Smooth muscle cell (in vitro differentiated cells): ENCODE measurements around the gene IL6R. TPM values are rescaled to one million over a fixed set of nuclear protein-coding genes. Genes with fewer than 3 reads are reported as not detected.
A peak's percentile ranks its signal among the peaks of the same experiment; 100 is the strongest.

Source experiments
- DNase-seq: peaks from one replicate; lab custom pipeline; 2025; ENCODE audit not compliant: unreplicated experiment; lab: John Stamatoyannopoulos, UW
- H2AFZ ChIP-seq: fragments of 200-600 bp; sonication (generic); 2 replicates; pipeline ENCODE4 v1.6.0; 2016; ENCODE audit warnings: antibody characterized with exemption, low read depth, mild to moderate bottlenecking
- H3F3A ChIP-seq: fragments of 200-600 bp; sonication (generic); 2 replicates; pipeline ENCODE4 v1.6.0; 2017; ENCODE audit warnings: antibody characterized with exemption, low read depth
- H3K27ac ChIP-seq: fragments of 200-600 bp; sonication (generic); 2 replicates; pipeline ENCODE4 v1.5.1; 2016; ENCODE audit warnings: low read depth, mild to moderate bottlenecking
- H3K27me3 ChIP-seq: fragments of 200-600 bp; sonication (generic); 2 replicates; pipeline ENCODE4 v1.6.1; 2016; ENCODE audit warnings: low read depth, mild to moderate bottlenecking
- H3K36me3 ChIP-seq: fragments of 200-600 bp; sonication (generic); 2 replicates; pipeline ENCODE4 v1.5.1; 2016; ENCODE audit warnings: low read depth
- H3K4me1 ChIP-seq: fragments of 200-600 bp; sonication (generic); 2 replicates; pipeline ENCODE4 v1.5.1; 2016; ENCODE audit warnings: low read depth
- H3K4me2 ChIP-seq: fragments of 200-600 bp; sonication (generic); 2 replicates; pipeline ENCODE4 v1.6.0; 2016; ENCODE audit warnings: mild to moderate bottlenecking
- H3K4me3 ChIP-seq: fragments of 200-600 bp; sonication (generic); 2 replicates; pipeline ENCODE4 v1.5.1; 2016; ENCODE audit warnings: mild to moderate bottlenecking
- H3K79me2 ChIP-seq: fragments of 200-600 bp; sonication (generic); 2 replicates; pipeline ENCODE4 v1.6.0; 2016; ENCODE audit warnings: low read depth, mild to moderate bottlenecking
- H3K9ac ChIP-seq: fragments of 200-600 bp; sonication (generic); 2 replicates; pipeline ENCODE4 v1.6.0; 2016; ENCODE audit warnings: low read depth
- H3K9me3 ChIP-seq: fragments of 200-600 bp; sonication (generic); replicated peaks from 2 replicates; pipeline ENCODE4 v1.5.1; 2016; ENCODE audit warnings: low read depth
- H4K20me1 ChIP-seq: fragments of 200-600 bp; sonication (generic); 2 replicates; pipeline ENCODE4 v1.6.0; 2016; ENCODE audit warnings: low read depth
- WGBS: methylation state at CpG from one replicate; pipeline ENCODE4 v1.1.7; 2016; ENCODE audit warnings: low lambda C conversion rate; 5-methylcytosine and 5-hydroxymethylcytosine counted together
- polyA plus RNA-seq: library from polyadenylated mRNA; unstranded; fragments of >200 nt; fragmentation: Nextera tagmentation; extraction: Ambion mirVana; gene quantifications from 2 replicates; pipeline ENCODE4 v1.2.1, GENCODE V29; 2016
- total RNA-seq: library from RNA; depleted of rRNA; stranded (reverse); fragments of >200 nt; gene quantifications from 2 replicates; pipeline ENCODE4 v1.2.3, GENCODE V29; 2014
- TF ChIP-seq, protein P1 (sequence below): fragments of 200-600 bp; sonication (generic); IDR thresholded peaks from 2 replicates; pipeline ENCODE4 v1.5.1; 2017; ENCODE audit warnings: borderline replicate concordance, mild to moderate bottlenecking, antibody characterized with exemption; ENCODE audit not compliant: insufficient read depth, poor library complexity, severe bottlenecking

Gene IL6R
- total and polyA plus RNA-seq, 2 experiments from 2014 or later: 1.8 to 1.9 TPM

GRCh38 chr1:154471304-154471703 is 66.2 kb downstream of the IL6R start:
- Histone ChIP-seq H3K4me1 (no peaks in the 10 kb centered on the region), H3K4me2 (no peak overlapping the region), H3K27me3 (no peaks in the 10 kb centered on the region), H3F3A (no peaks in the 10 kb centered on the region), H2AFZ (no peak overlapping the region), H3K9ac (no peak overlapping the region), H3K27ac (no peak overlapping the region), H3K9me3 (no peaks in the 10 kb centered on the region), H4K20me1 (no peaks in the 10 kb centered on the region), H3K4me3 (no peak overlapping the region), H3K36me3 (no peaks in the 10 kb centered on the region), H3K79me2 (no peaks in the 10 kb centered on the region)
- TF ChIP-seq, protein P1, sequence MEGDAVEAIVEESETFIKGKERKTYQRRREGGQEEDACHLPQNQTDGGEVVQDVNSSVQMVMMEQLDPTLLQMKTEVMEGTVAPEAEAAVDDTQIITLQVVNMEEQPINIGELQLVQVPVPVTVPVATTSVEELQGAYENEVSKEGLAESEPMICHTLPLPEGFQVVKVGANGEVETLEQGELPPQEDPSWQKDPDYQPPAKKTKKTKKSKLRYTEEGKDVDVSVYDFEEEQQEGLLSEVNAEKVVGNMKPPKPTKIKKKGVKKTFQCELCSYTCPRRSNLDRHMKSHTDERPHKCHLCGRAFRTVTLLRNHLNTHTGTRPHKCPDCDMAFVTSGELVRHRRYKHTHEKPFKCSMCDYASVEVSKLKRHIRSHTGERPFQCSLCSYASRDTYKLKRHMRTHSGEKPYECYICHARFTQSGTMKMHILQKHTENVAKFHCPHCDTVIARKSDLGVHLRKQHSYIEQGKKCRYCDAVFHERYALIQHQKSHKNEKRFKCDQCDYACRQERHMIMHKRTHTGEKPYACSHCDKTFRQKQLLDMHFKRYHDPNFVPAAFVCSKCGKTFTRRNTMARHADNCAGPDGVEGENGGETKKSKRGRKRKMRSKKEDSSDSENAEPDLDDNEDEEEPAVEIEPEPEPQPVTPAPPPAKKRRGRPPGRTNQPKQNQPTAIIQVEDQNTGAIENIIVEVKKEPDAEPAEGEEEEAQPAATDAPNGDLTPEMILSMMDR: no peak
- WGBS: 100% methylated on average over 2 of the region's 2 CpGs
- DNase-seq: no peak

DNA sequence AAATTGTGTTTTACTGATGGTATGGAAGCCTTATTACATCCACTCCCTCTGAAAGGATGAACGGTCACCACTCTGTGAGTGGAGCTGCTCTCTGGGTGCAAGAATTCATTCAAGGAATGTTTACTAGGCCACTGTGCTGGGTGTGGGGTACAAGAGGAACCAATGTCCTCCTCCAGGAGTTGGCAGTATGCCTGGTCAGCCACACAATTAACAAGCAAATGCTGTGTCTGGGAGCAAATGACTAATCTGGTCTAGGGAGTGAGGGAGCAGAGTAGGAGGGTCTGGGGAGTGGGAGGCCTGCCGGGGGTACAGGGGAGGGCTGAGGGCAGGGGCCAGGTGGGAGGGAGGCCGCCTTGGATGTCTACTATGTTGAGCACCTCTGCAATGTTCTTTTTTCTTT is 69.7 kb downstream of the IL6R start:
- no peaks in the 10 kb centered on the region for H3K79me2 ChIP-seq
- no peaks in the 10 kb centered on the region for H3K4me1 ChIP-seq
- peaks cover 5% of the 10 kb centered on the region for H3F3A ChIP-seq
- no peaks in the 10 kb centered on the region for H3K27me3 ChIP-seq
- TF ChIP-seq, protein P1: no peak
- no peak overlapping the region for H3K9ac ChIP-seq
- H3K36me3 ChIP-seq: no peaks in the 10 kb centered on the region
- no peaks in the 10 kb centered on the region for H4K20me1 ChIP-seq
- H3K27ac ChIP-seq: no peak overlapping the region
- DNase-seq: peak; percentile 10
- H2AFZ ChIP-seq: no peak overlapping the region
- 29% methylated on average over 3 of the region's 3 CpGs for WGBS
- H3K9me3 ChIP-seq: no peaks in the 10 kb centered on the region
- H3K4me3 ChIP-seq: no peak overlapping the region
- no peak overlapping the region for H3K4me2 ChIP-seq

DNA sequence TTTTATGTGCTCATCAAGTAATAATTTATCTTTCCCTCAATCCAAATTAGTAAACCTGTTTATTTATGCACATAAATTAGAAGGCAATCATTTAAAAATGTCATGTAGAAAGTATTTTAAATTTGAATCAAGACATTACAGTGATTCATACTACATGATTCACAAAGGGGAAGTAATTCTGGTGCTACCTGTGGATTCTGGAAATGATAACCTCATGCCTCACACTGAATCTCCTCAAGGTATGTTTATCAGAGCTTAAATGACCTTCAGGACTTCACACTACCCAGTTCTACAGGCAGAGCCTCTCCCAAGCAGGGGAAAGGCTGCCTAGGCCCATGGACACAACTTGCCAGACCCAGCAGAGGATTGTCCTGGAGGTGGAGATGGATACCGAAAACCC is 71.6 kb downstream of the IL6R start:
- 100% methylated on average over 1 of the region's 1 CpG for WGBS
- Histone ChIP-seq H3K9ac (no peak overlapping the region), H2AFZ (no peak overlapping the region), H3K4me3 (no peak overlapping the region), H3K79me2 (no peaks in the 10 kb centered on the region), H4K20me1 (no peaks in the 10 kb centered on the region), H3K4me1 (no peaks in the 10 kb centered on the region), H3K9me3 (no peaks in the 10 kb centered on the region), H3K27ac (no peak overlapping the region), H3K36me3 (no peaks in the 10 kb centered on the region), H3F3A (peaks cover 5% of the 10 kb centered on the region), H3K27me3 (no peaks in the 10 kb centered on the region), H3K4me2 (no peak overlapping the region)
- TF ChIP-seq, protein P1: no peak
- DNase-seq: no peak

GRCh38 chr1:154478013-154478412 is 72.9 kb downstream of the IL6R start:
- H3K36me3 ChIP-seq: no peaks in the 10 kb centered on the region
- H3K27me3 ChIP-seq: no peaks in the 10 kb centered on the region
- 85% methylated on average over 8 of the region's 8 CpGs for WGBS
- H3F3A ChIP-seq: peaks cover 5% of the 10 kb centered on the region
- H3K9ac ChIP-seq: no peak overlapping the region
- no peak overlapping the region for H2AFZ ChIP-seq
- no peaks in the 10 kb centered on the region for H3K79me2 ChIP-seq
- no peak for DNase-seq
- H3K27ac ChIP-seq: no peak overlapping the region
- H4K20me1 ChIP-seq: no peaks in the 10 kb centered on the region
- no peaks in the 10 kb centered on the region for H3K9me3 ChIP-seq
- no peaks in the 10 kb centered on the region for H3K4me1 ChIP-seq
- H3K4me2 ChIP-seq: no peak overlapping the region
- TF ChIP-seq, protein P1: no peak
- H3K4me3 ChIP-seq: no peak overlapping the region
